Activated naive CD8-positive, alpha-beta T cell (primary cell): ENCODE measurements around the gene ITGB2.
"Not testable (repeated sequence)": the region's sequence is repeated elsewhere in the genome, so short reads cannot be mapped to it uniquely, and the experiment has no call there.

Experiments
- H3K27ac Mint-ChIP-seq: one replicate; pipeline ENCODE4 v1.8.0; 2021; ENCODE audit warnings: mixed read lengths
- H3K27me3 Mint-ChIP-seq: one replicate; pipeline ENCODE4 v1.8.0; 2021; ENCODE audit warnings: mixed read lengths
- H3K36me3 Mint-ChIP-seq: one replicate; pipeline ENCODE4 v1.8.0; 2021; ENCODE audit warnings: mixed read lengths
- H3K4me1 Mint-ChIP-seq: one replicate; pipeline ENCODE4 v1.8.0; 2021; ENCODE audit warnings: low read depth, mixed read lengths
- H3K4me3 Mint-ChIP-seq: one replicate; pipeline ENCODE4 v1.8.0; 2021; ENCODE audit warnings: mild to moderate bottlenecking, mixed read lengths
- H3K9me3 Mint-ChIP-seq: one replicate; pipeline ENCODE4 v1.8.0; 2021; ENCODE audit warnings: low read depth, mixed read lengths

ITGB2 gene

DNA sequence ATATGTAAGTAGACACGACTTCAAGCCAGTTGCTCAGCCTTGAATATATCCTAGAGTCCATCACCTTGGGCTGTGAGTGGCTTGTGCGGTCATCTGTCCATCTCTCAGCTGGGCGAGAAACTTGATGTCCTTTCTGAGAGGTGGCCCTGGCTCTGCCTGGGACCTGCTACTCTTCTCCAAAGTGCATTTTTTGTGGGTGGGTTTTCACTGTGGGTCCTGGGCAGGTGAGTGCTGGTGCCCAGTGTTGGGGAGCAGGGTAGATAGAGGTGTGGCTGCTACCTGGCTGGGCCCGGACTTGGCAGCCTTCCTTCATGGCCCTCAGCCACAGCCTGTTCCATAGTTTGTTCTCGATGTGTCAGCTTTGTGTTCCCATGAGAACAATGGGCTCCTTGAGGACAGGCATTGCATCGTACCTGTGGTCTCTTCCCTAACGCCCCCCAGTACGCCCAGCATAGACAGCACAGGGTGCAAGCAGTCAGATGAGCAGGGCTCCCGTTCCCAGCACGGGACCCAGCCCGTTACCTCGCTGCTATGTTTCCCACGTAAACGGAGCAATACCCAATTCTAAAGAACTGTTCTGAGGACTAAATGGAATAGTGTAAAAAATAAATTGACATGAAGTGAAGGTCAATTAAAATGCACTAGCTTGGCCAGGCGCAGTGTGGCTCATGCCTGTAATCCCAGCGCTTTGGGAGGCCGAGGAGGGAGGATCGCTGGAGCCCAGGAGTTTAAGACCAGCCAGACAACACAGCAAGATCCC is 18.3 kb upstream of the ITGB2 start:
- peaks cover 36% of the 10 kb centered on the region for H3K4me1 Mint-ChIP-seq
- no peaks in the 10 kb centered on the region for H3K9me3 Mint-ChIP-seq
- no peaks in the 10 kb centered on the region for H3K36me3 Mint-ChIP-seq
- peak overlapping the region; percentile 90 for H3K4me3 Mint-ChIP-seq
- peak overlapping the region; percentile 84 for H3K27ac Mint-ChIP-seq
- no peaks in the 10 kb centered on the region for H3K27me3 Mint-ChIP-seq

DNA sequence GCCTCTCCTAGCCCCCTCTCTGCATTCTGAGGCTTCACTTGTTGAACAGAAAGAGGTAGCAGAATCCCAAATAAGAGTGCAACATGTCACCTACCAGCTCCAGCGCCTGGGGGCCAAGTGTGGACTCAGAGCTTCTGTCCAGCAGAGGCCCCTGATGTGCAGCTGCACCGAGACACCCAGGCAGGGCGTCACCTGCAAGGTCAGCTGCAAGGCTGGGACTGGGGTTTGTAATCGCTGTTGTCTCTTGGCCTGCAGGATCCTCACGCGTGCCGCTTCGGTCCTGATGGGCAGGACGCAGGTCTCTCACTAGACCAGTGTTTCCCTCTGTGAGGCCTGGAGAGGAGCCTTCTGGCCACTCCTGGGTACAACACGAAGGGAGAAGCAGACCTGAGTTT is 14.8 kb upstream of the ITGB2 start:
- no peaks in the 10 kb centered on the region for H3K36me3 Mint-ChIP-seq
- H3K27me3 Mint-ChIP-seq: no peaks in the 10 kb centered on the region
- H3K4me3 Mint-ChIP-seq: no peak overlapping the region
- H3K9me3 Mint-ChIP-seq: no peaks in the 10 kb centered on the region
- peaks cover 18% of the 10 kb centered on the region for H3K4me1 Mint-ChIP-seq
- no peak overlapping the region for H3K27ac Mint-ChIP-seq

DNA sequence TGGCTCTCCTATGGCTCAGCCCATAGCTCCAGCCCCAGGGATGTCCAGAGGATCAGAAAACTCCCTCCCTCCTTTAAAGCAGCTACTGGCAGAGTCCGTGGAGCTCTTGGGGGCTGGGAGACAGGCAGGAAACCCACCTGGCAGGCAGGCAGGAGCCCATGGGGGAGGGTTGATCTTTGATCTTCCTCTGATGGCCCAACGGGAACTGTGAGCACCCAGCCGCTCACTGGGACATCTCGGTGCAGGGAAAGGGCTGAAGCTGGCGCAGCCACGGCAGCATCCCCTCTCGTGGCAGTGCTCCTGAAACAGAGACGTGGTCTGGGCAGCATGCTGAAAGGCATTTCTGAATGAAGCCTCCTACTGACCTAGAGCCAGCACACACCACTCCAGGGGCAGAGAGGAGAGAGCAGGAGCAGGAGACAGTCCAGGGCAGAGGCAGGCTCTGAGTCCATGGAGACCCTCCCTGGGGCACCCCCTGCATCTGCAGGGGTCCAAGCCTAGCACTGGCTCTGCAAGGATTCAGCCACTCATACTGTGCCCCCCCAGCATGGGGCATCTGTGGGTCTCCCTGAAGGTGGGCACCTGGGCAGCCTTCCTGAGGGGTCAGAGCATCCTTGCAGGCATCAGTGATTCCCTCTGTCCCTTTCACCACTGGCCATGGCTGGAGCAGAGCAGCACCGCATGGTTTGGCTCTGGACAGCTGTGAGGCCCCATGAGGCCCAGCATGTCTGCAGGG is 14.3 kb upstream of the ITGB2 start:
- Mint-ChIP-seq H3K9me3 (no peaks in the 10 kb centered on the region), H3K27ac (no peak overlapping the region), H3K4me1 (peaks cover 20% of the 10 kb centered on the region), H3K36me3 (no peaks in the 10 kb centered on the region), H3K4me3 (no peak overlapping the region), H3K27me3 (no peaks in the 10 kb centered on the region)

DNA sequence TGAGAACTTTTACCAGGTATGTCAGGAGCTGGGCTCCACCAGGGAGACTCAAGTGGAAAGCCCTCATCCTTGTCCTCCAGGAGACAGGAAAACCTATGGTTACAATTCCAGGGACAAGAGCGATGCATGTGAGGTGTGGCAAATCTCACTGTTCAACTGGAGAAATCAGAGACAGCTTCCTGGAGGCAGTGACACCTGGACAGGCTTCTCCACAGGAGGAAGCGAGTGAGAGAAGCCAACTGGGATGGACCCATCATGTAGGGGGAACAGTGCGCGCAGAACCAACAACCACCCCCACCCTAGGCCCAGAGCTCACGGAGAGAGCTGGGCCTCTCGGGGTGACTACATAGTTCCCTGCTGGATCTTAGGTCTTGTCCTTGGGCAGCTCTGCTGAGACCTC is 13.6 kb upstream of the ITGB2 start:
- Mint-ChIP-seq H3K9me3 (no peaks in the 10 kb centered on the region), H3K4me3 (no peak overlapping the region), H3K27ac (no peak overlapping the region), H3K36me3 (no peaks in the 10 kb centered on the region), H3K27me3 (no peaks in the 10 kb centered on the region), H3K4me1 (peaks cover 26% of the 10 kb centered on the region)

DNA sequence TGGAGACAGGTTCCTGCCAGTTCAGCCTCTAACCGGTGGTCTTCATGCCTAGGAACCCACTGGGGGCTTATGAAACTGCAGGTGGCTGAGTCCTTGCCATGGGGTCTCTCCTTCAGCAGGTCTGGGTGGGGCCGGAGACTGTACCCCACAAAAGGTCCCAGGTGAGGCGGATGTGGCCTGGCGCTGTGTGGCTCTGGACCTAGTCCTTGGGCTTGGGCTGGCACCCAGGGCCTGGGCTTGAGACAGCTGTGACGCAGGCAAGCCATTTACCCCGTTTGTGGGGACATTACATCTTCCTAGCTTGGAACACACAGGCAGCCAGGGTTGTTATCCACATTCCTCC is 13.2 kb upstream of the ITGB2 start:
- no peaks in the 10 kb centered on the region for H3K9me3 Mint-ChIP-seq
- no peak overlapping the region for H3K27ac Mint-ChIP-seq
- H3K27me3 Mint-ChIP-seq: no peaks in the 10 kb centered on the region
- H3K36me3 Mint-ChIP-seq: no peaks in the 10 kb centered on the region
- H3K4me3 Mint-ChIP-seq: no peak overlapping the region
- peaks cover 26% of the 10 kb centered on the region for H3K4me1 Mint-ChIP-seq

DNA sequence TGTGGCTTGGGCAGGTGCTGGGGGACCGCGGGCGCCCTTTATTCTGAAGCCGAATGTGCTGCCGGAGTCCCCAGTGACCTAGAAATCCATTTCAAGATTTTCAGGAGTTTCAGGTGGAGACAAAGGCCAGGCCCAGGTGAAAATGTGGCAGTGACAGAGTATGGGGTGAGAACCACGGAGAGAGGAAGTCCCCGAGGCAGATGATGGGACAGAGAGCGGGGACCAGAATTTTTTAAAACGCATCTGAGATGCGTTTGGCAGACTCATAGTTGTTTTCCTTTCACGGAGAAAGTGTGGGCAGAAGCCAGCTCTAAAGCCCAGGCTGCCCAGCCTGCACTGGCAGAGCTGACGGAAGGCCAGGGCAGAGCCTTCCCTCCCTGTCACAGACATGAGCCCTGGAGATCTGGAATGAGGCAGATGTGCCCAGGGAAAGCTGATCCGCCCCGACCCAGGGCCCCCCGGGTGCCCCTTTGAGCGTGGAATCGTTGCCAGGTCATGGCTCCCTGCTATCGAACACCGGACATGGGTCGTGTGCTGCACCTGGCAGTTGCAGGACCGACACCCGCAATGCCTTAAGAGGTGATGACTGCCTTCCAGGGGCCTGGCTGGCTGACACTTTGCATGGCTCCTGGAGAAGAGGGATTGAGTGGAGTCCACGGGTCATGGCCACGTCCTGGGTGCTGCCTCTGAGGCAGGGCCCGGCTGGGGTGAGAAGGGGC is 12.7 kb upstream of the ITGB2 start:
- H3K27me3 Mint-ChIP-seq: no peaks in the 10 kb centered on the region
- no peaks in the 10 kb centered on the region for H3K9me3 Mint-ChIP-seq
- no peaks in the 10 kb centered on the region for H3K36me3 Mint-ChIP-seq
- peaks cover 30% of the 10 kb centered on the region for H3K4me1 Mint-ChIP-seq
- H3K27ac Mint-ChIP-seq: no peak overlapping the region
- no peak overlapping the region for H3K4me3 Mint-ChIP-seq

DNA sequence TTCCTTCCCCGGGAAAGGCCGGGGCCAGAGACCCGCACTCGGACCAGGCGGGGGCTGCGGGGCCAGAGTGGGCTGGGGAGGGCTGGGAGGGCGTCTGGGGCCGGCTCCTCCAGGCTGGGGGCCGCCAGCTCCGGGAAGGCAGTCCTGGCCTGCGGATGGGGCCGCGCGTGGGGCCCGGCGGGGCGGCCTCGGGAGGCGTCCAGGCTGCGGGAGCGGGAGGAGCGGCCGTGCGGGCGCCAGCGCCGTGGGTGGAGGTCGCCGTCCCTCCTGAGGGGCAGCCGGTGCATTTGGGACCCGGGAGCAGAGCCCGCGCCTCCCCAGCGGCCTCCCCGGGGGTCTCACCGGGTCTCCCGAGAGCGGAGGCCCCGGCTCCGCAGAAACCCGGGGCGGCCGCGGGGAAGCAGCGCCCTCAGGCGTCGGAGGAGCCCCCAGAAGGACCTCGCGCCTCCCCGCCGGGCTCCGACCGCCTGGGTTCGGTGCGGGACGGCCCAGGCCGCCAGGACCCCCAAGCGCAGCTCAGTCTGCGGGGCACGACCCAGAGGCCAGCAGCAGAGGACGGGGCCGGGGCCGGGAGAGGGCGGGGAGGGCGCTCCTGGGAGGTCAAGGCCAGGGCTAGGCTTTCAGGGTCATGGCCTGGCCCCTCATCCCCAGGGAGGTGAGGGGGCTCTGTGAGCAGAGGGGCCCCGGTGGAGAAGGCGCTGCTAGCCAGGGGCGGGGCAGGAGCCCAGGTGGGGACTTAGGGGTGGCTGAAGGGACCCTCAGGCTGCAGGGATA is 11.9 kb upstream of the ITGB2 start:
- no peaks in the 10 kb centered on the region for H3K36me3 Mint-ChIP-seq
- H3K4me1 Mint-ChIP-seq: peaks cover 36% of the 10 kb centered on the region
- H3K9me3 Mint-ChIP-seq: no peaks in the 10 kb centered on the region
- H3K27ac Mint-ChIP-seq: no peak overlapping the region
- no peaks in the 10 kb centered on the region for H3K27me3 Mint-ChIP-seq
- peak overlapping the region; percentile 73 for H3K4me3 Mint-ChIP-seq

DNA sequence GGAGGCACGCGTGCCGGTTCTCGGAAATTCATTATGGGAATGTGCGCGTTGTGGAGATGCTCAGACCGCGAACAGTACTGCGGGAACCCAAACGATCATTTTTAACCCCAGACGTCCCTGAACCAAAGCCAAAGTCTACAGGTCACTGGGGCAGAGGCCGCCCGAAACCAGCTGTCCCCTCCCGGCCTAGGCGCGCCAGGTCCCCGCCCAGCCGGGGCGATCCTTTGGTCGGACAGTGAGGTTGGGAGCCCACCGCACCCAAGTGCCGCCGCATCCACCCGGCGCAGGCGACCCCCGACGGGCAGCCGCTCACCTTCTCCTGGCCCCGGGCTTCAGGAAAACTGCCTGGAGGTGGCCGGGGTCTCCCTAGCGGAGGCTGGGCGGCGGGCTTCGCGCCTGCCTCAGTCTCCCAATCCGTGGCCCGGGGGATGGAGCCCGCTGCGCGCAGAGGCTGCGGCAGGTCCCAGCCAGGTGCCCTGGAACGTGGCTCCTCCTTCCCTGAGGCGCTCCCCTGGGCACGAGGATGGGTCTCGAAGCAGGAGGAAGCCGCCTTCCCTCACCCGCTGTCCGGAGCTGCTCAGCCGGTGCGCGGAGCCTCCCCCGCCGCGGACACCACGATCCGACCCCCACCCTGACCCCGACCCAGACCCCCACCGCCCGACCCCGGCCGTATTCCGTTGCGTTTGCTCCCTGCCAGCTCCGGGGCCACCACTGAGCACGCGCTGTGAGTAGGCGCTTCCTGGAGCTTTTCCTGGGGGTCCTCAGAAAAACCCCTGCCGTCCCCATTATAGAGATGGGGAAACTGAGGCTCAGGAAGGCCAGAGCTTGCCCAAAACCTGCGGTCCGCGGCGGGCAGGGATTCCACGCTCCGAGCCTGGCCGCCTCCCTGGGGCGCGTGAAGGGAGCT is 11.1 kb upstream of the ITGB2 start:
- Mint-ChIP-seq H3K36me3 (no peaks in the 10 kb centered on the region), H3K27ac (peak overlapping the region; percentile 78), H3K9me3 (no peaks in the 10 kb centered on the region), H3K27me3 (no peaks in the 10 kb centered on the region), H3K4me3 (peak overlapping the region; percentile 86), H3K4me1 (peaks cover 43% of the 10 kb centered on the region)

DNA sequence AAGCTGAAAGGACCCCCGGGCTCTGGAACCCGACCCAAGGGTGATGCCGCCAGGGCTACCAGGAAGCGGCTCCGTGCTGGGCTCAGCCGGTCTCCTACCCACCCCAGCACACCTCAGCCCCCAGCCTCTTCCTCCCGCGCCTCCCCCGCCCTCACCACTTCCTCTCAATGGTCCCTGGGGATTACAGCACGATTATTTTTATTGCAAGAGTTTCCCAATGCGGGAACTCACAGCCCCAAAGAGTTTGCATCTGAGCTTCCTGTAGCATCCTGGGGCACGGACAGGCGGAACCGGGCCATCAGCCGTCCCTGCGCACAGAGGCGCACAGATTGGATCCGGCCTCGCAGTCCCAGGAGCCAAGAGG is 10.4 kb upstream of the ITGB2 start:
- Mint-ChIP-seq H3K27ac (peak overlapping the region; percentile 78), H3K4me1 (peaks cover 49% of the 10 kb centered on the region), H3K36me3 (no peaks in the 10 kb centered on the region), H3K9me3 (no peaks in the 10 kb centered on the region), H3K27me3 (no peaks in the 10 kb centered on the region), H3K4me3 (peak overlapping the region; percentile 86)

DNA sequence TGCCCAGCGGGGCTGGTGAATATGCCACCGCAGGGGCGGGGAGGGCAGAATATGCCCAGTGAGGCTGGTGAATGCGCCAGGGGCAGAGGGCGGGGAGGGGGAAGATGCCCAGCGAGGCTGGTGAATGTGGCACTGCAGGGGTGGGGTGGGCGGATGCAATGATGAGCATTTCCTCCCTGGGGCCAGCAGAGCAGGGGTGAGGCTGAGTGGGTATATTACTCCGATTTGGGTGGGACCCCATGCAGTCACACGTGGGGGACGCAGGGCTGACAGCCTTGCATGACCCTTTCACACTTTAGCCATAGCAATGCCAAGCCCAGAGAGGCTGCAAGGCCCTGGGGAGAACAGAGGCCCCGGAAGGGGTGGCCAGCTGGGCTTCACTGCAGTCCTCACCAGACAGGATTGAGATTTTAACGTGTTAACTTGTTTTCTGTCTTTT is 9.9 kb upstream of the ITGB2 start:
- Mint-ChIP-seq H3K4me3 (peak overlapping the region; percentile 86), H3K36me3 (no peaks in the 10 kb centered on the region), H3K4me1 (peaks cover 54% of the 10 kb centered on the region), H3K9me3 (no peaks in the 10 kb centered on the region), H3K27ac (peak overlapping the region; percentile 79), H3K27me3 (no peaks in the 10 kb centered on the region)

DNA sequence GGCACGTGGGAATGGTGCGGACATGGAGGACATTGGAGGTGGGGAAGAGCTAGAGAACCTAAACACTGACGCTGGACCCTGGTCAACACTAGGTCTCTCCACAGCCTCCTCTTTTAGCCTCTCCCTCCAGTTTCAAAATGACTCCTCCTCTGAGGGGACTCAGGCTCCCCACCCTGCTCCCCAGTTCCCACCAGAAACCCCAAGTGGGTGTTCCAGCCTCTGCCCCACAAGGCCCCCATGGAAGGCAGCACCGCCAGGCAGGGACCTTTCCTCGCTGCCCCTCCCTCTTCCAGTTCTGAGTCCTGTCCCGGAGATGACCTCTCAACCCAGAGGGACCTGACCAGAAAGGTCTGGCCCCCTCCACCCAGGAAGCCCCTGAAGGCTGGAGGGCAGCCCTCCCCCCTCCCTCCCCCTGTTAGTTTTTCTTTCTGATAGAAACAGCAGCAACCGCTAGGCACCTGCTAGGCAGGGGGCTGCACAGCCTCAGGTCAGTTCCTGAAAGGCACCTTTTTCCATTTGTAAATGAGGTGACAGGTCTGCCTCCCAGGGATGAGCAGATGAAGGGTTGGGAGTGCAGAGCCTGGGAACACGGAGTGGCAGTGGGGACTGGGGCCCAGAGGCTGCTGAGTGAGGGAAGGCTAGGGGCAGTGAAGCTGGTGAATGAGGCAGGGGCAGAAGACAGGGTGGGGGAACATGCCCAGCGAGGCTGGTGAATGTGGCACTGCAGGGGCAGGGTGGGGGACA is 9.3 kb upstream of the ITGB2 start:
- Mint-ChIP-seq H3K27me3 (no peaks in the 10 kb centered on the region), H3K4me1 (peaks cover 60% of the 10 kb centered on the region), H3K9me3 (no peaks in the 10 kb centered on the region), H3K36me3 (no peaks in the 10 kb centered on the region), H3K4me3 (peak overlapping the region; percentile 86), H3K27ac (peak overlapping the region; percentile 86)

DNA sequence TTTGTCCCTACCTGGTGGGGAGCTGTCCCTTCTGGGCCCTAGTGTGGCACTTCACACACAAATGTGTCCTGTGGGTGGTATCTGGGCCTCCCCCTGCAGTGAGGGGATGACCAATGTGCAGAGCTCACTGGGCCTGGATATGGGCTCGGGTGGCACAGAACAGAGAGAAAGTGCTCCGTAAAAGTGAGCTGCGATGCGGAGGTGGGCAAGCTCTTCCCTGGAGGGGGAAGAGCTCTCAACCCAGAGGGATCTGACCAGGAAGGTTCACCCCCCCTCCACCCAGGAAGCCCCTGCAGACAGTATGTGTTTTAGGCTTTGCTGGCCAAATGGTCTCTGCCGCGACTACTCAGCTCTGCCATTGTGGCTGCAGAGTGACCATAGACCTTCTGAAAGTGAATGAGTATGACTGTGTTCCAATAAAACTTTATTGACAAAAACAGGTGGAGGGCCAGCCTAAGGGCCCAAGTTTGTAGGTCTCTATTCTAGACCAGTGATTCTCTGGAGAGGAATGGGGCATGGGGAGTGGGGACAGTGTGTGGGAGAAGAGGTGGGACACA is 8.6 kb upstream of the ITGB2 start:
- no peaks in the 10 kb centered on the region for H3K36me3 Mint-ChIP-seq
- H3K9me3 Mint-ChIP-seq: no peaks in the 10 kb centered on the region

DNA sequence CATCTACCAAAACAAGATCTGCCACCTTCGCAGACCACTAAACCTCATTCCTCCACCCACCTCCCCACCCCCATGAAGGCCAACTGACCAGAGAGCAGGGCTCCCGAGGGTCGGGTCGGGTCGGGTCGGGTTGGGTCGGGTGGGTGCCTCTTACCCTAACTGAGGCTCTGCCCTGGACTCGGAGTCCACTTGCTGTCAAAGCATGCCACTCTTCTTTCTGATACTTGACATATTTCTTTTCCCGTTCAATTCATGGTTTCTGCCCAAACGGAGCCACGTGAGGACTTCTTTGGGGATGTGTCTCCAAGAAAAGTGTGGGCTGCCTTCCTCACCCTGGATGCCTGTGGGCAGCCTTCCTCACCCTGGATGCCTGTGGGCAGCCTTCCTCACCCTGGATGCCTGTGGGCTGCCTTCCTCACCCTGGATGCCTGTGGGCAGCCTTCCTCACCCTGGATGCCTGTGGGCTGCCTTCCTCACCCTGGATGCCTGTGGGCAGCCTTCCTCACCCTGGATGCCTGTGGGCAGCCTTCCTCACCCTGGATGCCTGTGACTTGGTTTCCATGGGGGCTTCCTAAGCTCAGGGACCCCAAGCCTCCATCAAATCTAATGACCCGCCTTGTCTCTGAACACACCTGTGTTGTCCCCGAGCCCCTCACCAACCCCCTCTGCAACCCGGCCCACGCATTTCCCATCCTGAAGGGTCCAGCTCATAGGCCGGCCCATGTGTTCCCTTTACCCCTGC is 8.0 kb upstream of the ITGB2 start:
- H3K9me3 Mint-ChIP-seq, H3K27me3 Mint-ChIP-seq, H3K36me3 Mint-ChIP-seq: not testable (repeated sequence)
- peak overlapping the region; percentile 97 for H3K27ac Mint-ChIP-seq
- peak overlapping the region; percentile 86 for H3K4me3 Mint-ChIP-seq
- peaks cover 73% of the 10 kb centered on the region for H3K4me1 Mint-ChIP-seq

More for the DNA sequence above, 8.6 kb upstream of the ITGB2 start:
- Mint-ChIP-seq H3K4me3 (peak overlapping the region; percentile 68), H3K27ac (peak overlapping the region; percentile 86), H3K4me1 (peaks cover 66% of the 10 kb centered on the region), H3K27me3 (no peaks in the 10 kb centered on the region)
